OCI-LY7 (cell line): ENCODE measurements around the gene GALR1. TPM values are rescaled to one million over a fixed set of nuclear protein-coding genes. Genes with fewer than 3 reads are reported as not detected.

Source experiments
- BruUV-seq: library from RNA; stranded (reverse); fragments of 400-500 nt; replicated peaks from 2 replicates; lab custom pipeline; 2021; lab: Mats Ljungman, UMichigan
- CTCF ChIA-PET: fragments of 300-600 bp; sonication (Branson Sonifier 250); formaldehyde crosslinking; loops from one replicate; lab custom pipeline; 2022; ENCODE audit warnings: antibody characterized with exemption; ENCODE audit not compliant: unreplicated experiment; lab: Charles Lee
- POLR2A ChIA-PET: fragments of 300-600 bp; sonication (Branson Sonifier 250); formaldehyde crosslinking; loops from one replicate; lab custom pipeline; 2022; ENCODE audit warnings: antibody characterized with exemption; lab: Charles Lee
- DNase-seq: peaks from one replicate; pipeline ENCODE4 v3.0.0-alpha.2; 2015; ENCODE audit warnings: low spot score
- H2AFZ ChIP-seq: fragments of 200-600 bp; sonication (generic), shearing (Covaris generic); 2 replicates; pipeline ENCODE4 v1.6.1; 2014; ENCODE audit warnings: mild to moderate bottlenecking, antibody characterized with exemption, low read length, moderate library complexity
- H3K27ac ChIP-seq: fragments of 200-600 bp; sonication (generic); 2 replicates; pipeline ENCODE4 v1.5.1; 2014; ENCODE audit warnings: mixed run types, low read depth, mild to moderate bottlenecking, moderate library complexity, low read length, inconsistent platforms; ENCODE audit not compliant: poor library complexity, severe bottlenecking
- H3K36me3 ChIP-seq: fragments of 200-600 bp; sonication (generic); 2 replicates; pipeline ENCODE4 v1.6.1; 2014; ENCODE audit warnings: mild to moderate bottlenecking, antibody characterized with exemption, low read length, moderate library complexity, mixed read lengths; ENCODE audit not compliant: insufficient read depth
- H3K4me1 ChIP-seq: fragments of 200-600 bp; sonication (generic); 2 replicates; pipeline ENCODE4 v1.5.1; 2014; ENCODE audit warnings: mild to moderate bottlenecking, low read length; ENCODE audit not compliant: insufficient read depth, poor library complexity, severe bottlenecking
- H3K4me2 ChIP-seq: fragments of 200-600 bp; sonication (generic); 2 replicates; pipeline ENCODE4 v1.6.1; 2014; ENCODE audit warnings: mild to moderate bottlenecking, low read length
- H3K4me3 ChIP-seq: fragments of 200-600 bp; sonication (generic); 2 replicates; pipeline ENCODE4 v1.5.1; 2014; ENCODE audit warnings: mild to moderate bottlenecking, low read depth, low read length; ENCODE audit not compliant: poor library complexity, severe bottlenecking
- H3K79me2 ChIP-seq: fragments of 200-600 bp; sonication (generic); 2 replicates; pipeline ENCODE4 v1.6.1; 2016; ENCODE audit warnings: low read depth, mild to moderate bottlenecking, low read length, moderate library complexity, mixed read lengths; ENCODE audit not compliant: insufficient read depth
- H3K9me2 ChIP-seq: fragments of 200-600 bp; sonication (generic); 2 replicates; pipeline ENCODE4 v1.6.1; 2016; ENCODE audit warnings: mild to moderate bottlenecking, low read length, mixed read lengths; ENCODE audit not compliant: insufficient read depth
- H3K9me3 ChIP-seq: fragments of 200-600 bp; sonication (generic); 2 replicates; pipeline ENCODE4 v1.6.1; 2014; ENCODE audit warnings: mild to moderate bottlenecking, mixed run types, low read length, mixed read lengths
- H4K20me1 ChIP-seq: fragments of 200-600 bp; sonication (generic); 2 replicates; pipeline ENCODE4 v1.6.1; 2014; ENCODE audit warnings: mild to moderate bottlenecking, antibody characterized with exemption, low read length, moderate library complexity, mixed read lengths; ENCODE audit not compliant: insufficient read depth
- EZH2phosphoT487 ChIP-seq: fragments of 200-600 bp; sonication (generic); IDR thresholded peaks from 2 replicates; pipeline ENCODE4 v1.6.1; 2018; ENCODE audit warnings: low read depth, borderline replicate concordance, mild to moderate bottlenecking, mixed run types, antibody characterized with exemption, low read length, moderate library complexity, mixed read lengths
- intact Hi-C: fragments of 100-400 bp; cut with micrococcal nuclease; formaldehyde crosslinking; loops from one replicate; pipeline ENCODE4 v1.10.0; 2022; ENCODE audit not compliant: unreplicated experiment
- total RNA-seq, 2 experiments: library from RNA; depleted of rRNA in 1 of 2; stranded (reverse); fragments of >200 nt in 1 of 2; shearing (Covaris generic) in 1 of 2; gene quantifications; 2 replicates each; pipeline ENCODE4 v1.2.3, GENCODE V29; 2014 to 2022
- TF ChIP-seq, protein P1 (sequence below): fragments of 200-600 bp; sonication (generic); conservative IDR thresholded peaks from 2 replicates; pipeline ENCODE4 v1.5.1; 2014; ENCODE audit warnings: mild to moderate bottlenecking, antibody characterized with exemption, low read length, moderate library complexity, mixed read lengths

GALR1 gene
- total RNA-seq, 2 experiments from 2014 or later = not detected

DNA sequence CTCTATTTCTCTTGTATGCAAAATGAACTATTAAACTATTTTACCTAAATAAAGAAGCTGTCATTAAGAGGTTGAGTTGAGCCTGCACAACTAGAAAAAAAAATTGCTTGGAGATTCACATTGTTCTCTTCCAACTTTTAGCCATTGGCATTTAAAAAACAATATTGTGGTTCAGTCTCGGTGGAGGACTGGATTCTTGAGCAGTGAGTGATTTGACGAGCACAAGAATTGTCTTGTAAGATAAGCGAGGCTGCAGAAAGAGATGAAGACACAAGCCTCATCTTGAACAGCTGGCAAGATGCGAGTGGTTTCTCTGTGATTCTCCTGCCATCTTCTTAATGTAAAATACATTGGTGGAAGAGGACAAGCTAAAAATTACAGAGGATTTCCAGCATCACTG is 67.0 kb downstream of the GALR1 start:
- POLR2A ChIA-PET = interaction anchor here (0.7 kb wide), 1 partner anchor 126 kb away, joined by 3 read pairs; no protein-coding TSS in a partner anchor
- no peaks in the 10 kb centered on the region for H3K79me2 ChIP-seq
- no peaks in the 10 kb centered on the region for H3K9me2 ChIP-seq
- intact Hi-C loops = no loop called here
- no peaks in the 10 kb centered on the region for H3K4me1 ChIP-seq
- no peak for TF ChIP-seq EZH2phosphoT487
- TF ChIP-seq, protein P1, sequence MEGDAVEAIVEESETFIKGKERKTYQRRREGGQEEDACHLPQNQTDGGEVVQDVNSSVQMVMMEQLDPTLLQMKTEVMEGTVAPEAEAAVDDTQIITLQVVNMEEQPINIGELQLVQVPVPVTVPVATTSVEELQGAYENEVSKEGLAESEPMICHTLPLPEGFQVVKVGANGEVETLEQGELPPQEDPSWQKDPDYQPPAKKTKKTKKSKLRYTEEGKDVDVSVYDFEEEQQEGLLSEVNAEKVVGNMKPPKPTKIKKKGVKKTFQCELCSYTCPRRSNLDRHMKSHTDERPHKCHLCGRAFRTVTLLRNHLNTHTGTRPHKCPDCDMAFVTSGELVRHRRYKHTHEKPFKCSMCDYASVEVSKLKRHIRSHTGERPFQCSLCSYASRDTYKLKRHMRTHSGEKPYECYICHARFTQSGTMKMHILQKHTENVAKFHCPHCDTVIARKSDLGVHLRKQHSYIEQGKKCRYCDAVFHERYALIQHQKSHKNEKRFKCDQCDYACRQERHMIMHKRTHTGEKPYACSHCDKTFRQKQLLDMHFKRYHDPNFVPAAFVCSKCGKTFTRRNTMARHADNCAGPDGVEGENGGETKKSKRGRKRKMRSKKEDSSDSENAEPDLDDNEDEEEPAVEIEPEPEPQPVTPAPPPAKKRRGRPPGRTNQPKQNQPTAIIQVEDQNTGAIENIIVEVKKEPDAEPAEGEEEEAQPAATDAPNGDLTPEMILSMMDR = no peak
- no peak overlapping the region for H2AFZ ChIP-seq
- CTCF ChIA-PET = no interaction called here
- no peak overlapping the region for H3K4me2 ChIP-seq
- no peak for DNase-seq
- H3K27ac ChIP-seq = no peak overlapping the region
- no peaks in the 10 kb centered on the region for H3K36me3 ChIP-seq
- H3K4me3 ChIP-seq = no peak overlapping the region
- H4K20me1 ChIP-seq = no peaks in the 10 kb centered on the region
- BruUV-seq = no TSS peak
- no peaks in the 10 kb centered on the region for H3K9me3 ChIP-seq

DNA sequence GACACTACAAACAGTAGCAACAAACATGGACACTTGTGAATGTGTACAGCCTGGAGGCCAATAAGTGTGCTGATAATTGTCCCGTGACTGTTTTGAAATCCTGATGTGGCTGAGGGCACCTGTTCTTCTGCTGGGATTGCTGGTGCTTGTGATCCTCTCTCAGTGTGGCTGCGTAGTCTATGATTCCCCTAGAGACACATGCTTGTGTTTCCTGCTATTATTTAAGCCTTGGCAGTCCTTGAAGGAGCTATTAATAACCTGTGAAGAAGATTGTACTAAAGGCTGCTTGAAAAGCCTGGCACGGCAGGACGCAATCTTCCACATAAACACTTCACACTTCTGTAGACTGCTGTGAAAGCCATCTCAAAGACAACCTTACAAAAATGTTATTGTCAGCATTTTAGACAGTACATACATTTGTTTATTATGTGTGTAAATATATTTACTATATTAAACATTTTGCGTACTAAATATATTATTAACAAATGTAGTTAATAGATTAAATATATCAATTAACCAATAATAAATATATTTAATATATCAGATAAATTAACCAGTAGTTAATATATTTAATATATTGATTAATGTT is 71.4 kb downstream of the GALR1 start:
- Histone ChIP-seq H3K4me1 (no peaks in the 10 kb centered on the region), H2AFZ (no peak overlapping the region), H3K4me3 (no peak overlapping the region), H4K20me1 (no peaks in the 10 kb centered on the region), H3K79me2 (no peaks in the 10 kb centered on the region), H3K36me3 (no peaks in the 10 kb centered on the region), H3K9me3 (no peaks in the 10 kb centered on the region), H3K4me2 (no peak overlapping the region), H3K27ac (no peak overlapping the region), H3K9me2 (no peaks in the 10 kb centered on the region)
- no TSS peak for BruUV-seq
- TF ChIP-seq EZH2phosphoT487 = no peak
- TF ChIP-seq, protein P1 = no peak
- ChIA-PET POLR2A (no interaction called here), CTCF (no interaction called here)
- no peak for DNase-seq
- intact Hi-C loops = no loop called here
